Gastroesophageal sphincter (tissue), 4 donors: ENCODE data around the gene NR1I2. TPM values are rescaled to one million over a fixed set of nuclear protein-coding genes. Genes with fewer than 3 reads are reported as not detected.

ENCODE experiments used
- ATAC-seq: fragments of 150-250 bp; one replicate; pipeline ENCODE4 v1.9.1; 2016; ENCODE audit warnings: mild to moderate bottlenecking, moderate library complexity
- H3K27ac ChIP-seq, 4 donors: fragments of 200-600 bp; sonication (generic) in 3 of 4; 1 replicate in 3 of 4; 2 replicates in 1 of 4; pipeline ENCODE4 v1.5.1; 2016 to 2019
- H3K27me3 ChIP-seq: fragments of 200-600 bp; sonication (generic); one replicate; pipeline ENCODE4 v1.5.1; 2019
- H3K36me3 ChIP-seq, 2 donors: fragments of 200-600 bp; sonication (generic); one replicate each; pipeline ENCODE4 v1.5.1; 2019; ENCODE audit warnings: control low read depth in 1 of 2
- H3K4me1 ChIP-seq, 3 donors: fragments of 200-600 bp; sonication (generic); 1 replicate in 2 of 3; 2 replicates in 1 of 3; pipeline ENCODE4 v1.5.1; 2016 to 2019; ENCODE audit warnings: control low read depth in 2 of 3
- H3K4me3 ChIP-seq, 2 donors: fragments of 200-600 bp; sonication (generic); one replicate each; pipeline ENCODE4 v1.5.1; 2019; ENCODE audit warnings: mild to moderate bottlenecking in 1 of 2, moderate library complexity in 1 of 2
- H3K9me3 ChIP-seq, 3 donors: fragments of 200-600 bp; sonication (generic); one replicate each; pipeline ENCODE4 v1.5.1; 2017 to 2019; ENCODE audit warnings: control low read depth in 2 of 3
- CTCF ChIP-seq, 4 experiments: fragments of 200-600 bp in 2 of 4; fragments of 450-650 bp in 2 of 4; sonication (generic) in 1 of 4; IDR thresholded peaks; one replicate each; pipeline ENCODE4 v1.5.1; 2017 to 2019; ENCODE audit warnings: antibody characterized with exemption in 4 of 4, mild to moderate bottlenecking in 2 of 4, moderate library complexity in 2 of 4
- EP300 ChIP-seq: sonication (generic); formaldehyde crosslinking; IDR thresholded peaks from one replicate; pipeline ENCODE4 v1.6.1; 2017; ENCODE audit warnings: antibody characterized with exemption, mild to moderate bottlenecking
- POLR2A ChIP-seq, 2 donors: fragments of 450-650 bp; IDR thresholded peaks; one replicate each; pipeline ENCODE4 v1.6.1; 2017; ENCODE audit warnings: antibody characterized with exemption in 2 of 2, mild to moderate bottlenecking in 2 of 2, moderate library complexity in 1 of 2
- POLR2AphosphoS5 ChIP-seq: sonication (generic); formaldehyde crosslinking; IDR thresholded peaks from one replicate; pipeline ENCODE4 v1.6.1; 2017; ENCODE audit warnings: antibody characterized with exemption
- WGBS, 2 donors: methylation state at CpG; one replicate each; pipeline ENCODE4 v1.1.5; 2018; ENCODE audit warnings: low coverage in 1 of 2; 5-methylcytosine and 5-hydroxymethylcytosine counted together
- total RNA-seq, 4 donors: library from RNA; depleted of rRNA; stranded (reverse); fragments of >200 nt; gene quantifications; one replicate each; pipeline ENCODE4 v1.1.0, GENCODE V29; 2016

NR1I2 gene
- total RNA-seq, 4 donors from 2014 or later: not detected

GRCh38 chr3:119743921-119744320 is 38.0 kb upstream of the NR1I2 start:
- no peaks in the 10 kb centered on the region for H3K9me3 ChIP-seq
- H3K27me3 ChIP-seq: no peaks in the 10 kb centered on the region
- ATAC-seq: no peak
- no peaks in the 10 kb centered on the region for H3K4me1 ChIP-seq
- H3K27ac ChIP-seq: no peak overlapping the region
- H3K36me3 ChIP-seq: peaks cover 0 to 48% of the 10 kb centered on the region in 2 donors
- TF ChIP-seq POLR2AphosphoS5 (no peak), POLR2A (IDR thresholded peaks at IDR 0.05) (no peak), EP300 (no peak), CTCF (IDR thresholded peaks at IDR 0.05) (no peak)
- H3K4me3 ChIP-seq: no peak overlapping the region
- 94 to 100% methylated on average over 1 to 10 of the region's 10 CpGs for WGBS, 2 donors

DNA sequence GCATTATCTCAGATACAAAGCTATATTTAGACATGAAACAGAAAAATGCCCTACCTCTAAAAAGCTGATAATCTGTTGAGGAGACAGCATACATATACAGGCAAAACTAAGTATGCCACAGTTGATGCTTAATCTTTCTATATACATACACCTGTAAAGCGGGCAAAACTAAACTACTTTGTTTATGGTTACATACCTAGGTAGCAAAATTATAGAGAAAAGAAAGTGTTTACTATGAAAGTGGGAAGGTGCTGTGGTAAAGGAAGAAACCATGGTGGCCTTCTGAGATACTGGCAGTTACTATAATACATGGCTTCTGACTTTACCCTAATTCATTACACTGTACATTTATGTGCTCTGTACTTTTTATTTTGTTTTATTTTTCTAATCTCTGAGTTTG is 36.0 kb upstream of the NR1I2 start:
- 88 to 100% methylated on average over 1 of the region's 1 CpG for WGBS, 2 donors
- TF ChIP-seq POLR2A (IDR thresholded peaks at IDR 0.05): no peak
- H3K36me3 ChIP-seq: peaks cover 0 to 51% of the 10 kb centered on the region in 2 donors

GRCh38 chr3:119746423-119746822 is 35.5 kb upstream of the NR1I2 start:
- Histone ChIP-seq H3K4me1 (no peaks in the 10 kb centered on the region), H3K27ac (no peak overlapping the region), H3K36me3 (peaks cover 0 to 55% of the 10 kb centered on the region in 2 donors), H3K27me3 (no peaks in the 10 kb centered on the region), H3K9me3 (no peaks in the 10 kb centered on the region), H3K4me3 (no peak overlapping the region)
- ATAC-seq: no peak
- 65 to 72% methylated on average over 3 of the region's 3 CpGs for WGBS, 2 donors
- TF ChIP-seq EP300 (no peak), CTCF (IDR thresholded peaks at IDR 0.05) (no peak), POLR2AphosphoS5 (no peak), POLR2A (IDR thresholded peaks at IDR 0.05) (no peak)

More for the DNA sequence above, 36.0 kb upstream of the NR1I2 start:
- H3K4me1 ChIP-seq: no peaks in the 10 kb centered on the region
- H3K27me3 ChIP-seq: no peaks in the 10 kb centered on the region
- H3K9me3 ChIP-seq: no peaks in the 10 kb centered on the region
- ATAC-seq: no peak
- no peak overlapping the region for H3K27ac ChIP-seq
- H3K4me3 ChIP-seq: no peak overlapping the region

DNA sequence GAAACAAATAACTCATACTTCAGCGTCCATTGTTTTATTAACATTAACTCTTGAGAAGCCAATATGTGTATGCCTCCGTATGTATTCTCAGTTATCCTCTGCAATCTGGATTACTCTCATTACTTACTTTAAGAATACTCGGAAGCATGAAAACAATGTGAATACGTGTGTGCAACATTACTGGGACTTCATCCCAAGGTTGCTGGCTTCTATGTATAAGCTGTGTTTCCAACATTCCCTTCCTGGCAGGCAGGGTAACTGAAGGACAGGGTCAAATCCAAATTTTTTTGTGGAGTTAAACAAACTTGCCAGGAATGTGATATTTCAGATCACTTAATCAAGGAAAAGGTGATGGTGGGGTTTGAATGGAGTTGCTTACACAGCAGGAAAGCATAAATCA is 34.5 kb upstream of the NR1I2 start:
- Histone ChIP-seq H3K9me3 (no peaks in the 10 kb centered on the region), H3K27ac (no peak overlapping the region), H3K4me1 (no peaks in the 10 kb centered on the region), H3K27me3 (no peaks in the 10 kb centered on the region), H3K4me3 (no peak overlapping the region), H3K36me3 (peaks cover 0 to 65% of the 10 kb centered on the region in 2 donors)
- no peak for TF ChIP-seq EP300
- TF ChIP-seq CTCF (IDR thresholded peaks at IDR 0.05): no peak
- no peak for TF ChIP-seq POLR2AphosphoS5
- TF ChIP-seq POLR2A (IDR thresholded peaks at IDR 0.05): no peak
- ATAC-seq: no peak
- WGBS, 2 donors: 48 to 52% methylated on average over 4 of the region's 4 CpGs

- Histone ChIP-seq H3K27ac (no peak overlapping the region), H3K9me3 (peaks cover 0 to 12% (median 0%) of the 10 kb centered on the region in 3 donors), H3K4me3 (no peak overlapping the region), H3K4me1 (no peaks in the 10 kb centered on the region), H3K36me3 (peaks cover 0 to 79% of the 10 kb centered on the region in 2 donors), H3K27me3 (no peaks in the 10 kb centered on the region)
- 100% methylated on average over 1 of the region's 1 CpG for whole genome bisulfite sequencing, 2 donors
- no peak for ATAC-seq
- TF ChIP-seq CTCF (IDR thresholded peaks at IDR 0.05) (no peak), POLR2A (IDR thresholded peaks at IDR 0.05) (no peak), EP300 (no peak)
Observed at GRCh38 chr3:119748991-119749390, 32.9 kb upstream of the NR1I2 start.
